GM12878 (cell line): ENCODE data around the gene FSD1L. TPM values are rescaled to one million over a fixed set of nuclear protein-coding genes. Genes with fewer than 3 reads are reported as not detected.

Source experiments
- ATAC-seq: fragments of 200-7000 bp; cut with Tn5 transposase; 3 replicates; pipeline ENCODE4 v1.9.1; 2020; ENCODE audit warnings: mild to moderate bottlenecking, moderate library complexity
- BruUV-seq: library from RNA; stranded (reverse); fragments of 400-500 nt; replicated peaks from 2 replicates; lab custom pipeline; 2021; lab: Mats Ljungman, UMichigan
- CTCF ChIA-PET: fragments of 300-600 bp; sonication (Branson Sonifier 250); formaldehyde crosslinking; extraction: SDS; loops from one replicate; lab custom pipeline; 2021; ENCODE audit warnings: inconsistent platforms; lab: Yijun Ruan, JAX
- POLR2A ChIA-PET: fragments of 350-600 bp; formaldehyde crosslinking; extraction: SDS; loops from one replicate; lab custom pipeline; 2021; ENCODE audit warnings: inconsistent platforms; lab: Charles Lee
- RAD21 ChIA-PET: fragments of 300-600 bp; sonication (Branson Sonifier 250); formaldehyde crosslinking; loops from one replicate; lab custom pipeline; 2023; ENCODE audit warnings: antibody characterized with exemption; ENCODE audit not compliant: unreplicated experiment; lab: Charles Lee
- SMC1A ChIA-PET: fragments of 300-600 bp; sonication (Branson Sonifier 250); formaldehyde crosslinking; loops from one replicate; lab custom pipeline; 2023; ENCODE audit not compliant: unreplicated experiment, uncharacterized antibody; lab: Charles Lee
- DNase-seq: peaks from one replicate; pipeline ENCODE4 v3.0.0-alpha.2; 2011; ENCODE audit warnings: low read depth, low spot score
- FAIRE-seq: peaks from 3 replicates; lab custom pipeline; 2011; peaks lifted over from hg19 to GRCh38; lab: Jason Lieb, UNC
- H2AFZ ChIP-seq: 2 replicates; pipeline ENCODE4 v1.6.0; 2011; ENCODE audit warnings: low read depth, low read length, control low read depth; ENCODE audit not compliant: control insufficient read depth
- H3K27ac ChIP-seq: 2 replicates; pipeline ENCODE4 v1.5.1; 2011; ENCODE audit warnings: control low read depth; ENCODE audit not compliant: control insufficient read depth, insufficient read depth
- H3K27me3 ChIP-seq, 2 experiments: replicated peaks in 1 of 2; 2 replicates each; pipeline versions ENCODE4 v1.6.0 to v1.6.1; 2011; ENCODE audit warnings: low read length in 1 of 2; ENCODE audit not compliant: control insufficient read depth in 2 of 2, insufficient read depth in 2 of 2
- H3K36me3 ChIP-seq, 2 experiments: 2 replicates each; pipeline ENCODE4 v1.5.1; 2011; ENCODE audit warnings: low read length in 1 of 2; ENCODE audit not compliant: control insufficient read depth in 2 of 2, insufficient read depth in 2 of 2
- H3K4me1 ChIP-seq: 2 replicates; pipeline ENCODE4 v1.6.1; 2011; ENCODE audit warnings: mild to moderate bottlenecking, low read length, moderate library complexity, mixed read lengths; ENCODE audit not compliant: control insufficient read depth, insufficient read depth
- H3K4me2 ChIP-seq: 2 replicates; pipeline ENCODE4 v1.6.0; 2011; ENCODE audit warnings: control low read depth; ENCODE audit not compliant: control insufficient read depth, insufficient read depth
- H3K4me3 ChIP-seq: fragments of 200-600 bp; sonication (generic); 2 replicates; pipeline ENCODE4 v1.5.1; 2016
- H3K79me2 ChIP-seq: 2 replicates; pipeline ENCODE4 v1.6.0; 2011; ENCODE audit warnings: low read length; ENCODE audit not compliant: control insufficient read depth, insufficient read depth
- H3K9ac ChIP-seq: 2 replicates; pipeline ENCODE4 v1.8.0; 2011; ENCODE audit warnings: low read length, control low read depth, mixed read lengths; ENCODE audit not compliant: control insufficient read depth, insufficient read depth
- H3K9me3 ChIP-seq: replicated peaks from 3 replicates; pipeline ENCODE4 v1.5.1; 2011; ENCODE audit warnings: mild to moderate bottlenecking, low read length; ENCODE audit not compliant: control insufficient read depth, insufficient read depth
- H4K20me1 ChIP-seq: 2 replicates; pipeline ENCODE4 v1.6.0; 2011; ENCODE audit not compliant: control insufficient read depth, insufficient read depth
- CEBPB ChIP-seq, 2 experiments: fragments of 150-350 bp in 1 of 2; IDR thresholded peaks; 2 replicates each; pipeline ENCODE4 v1.6.1; 2012 to 2014; ENCODE audit warnings: low read depth in 2 of 2, low read length in 2 of 2, borderline replicate concordance in 1 of 2, inconsistent platforms in 1 of 2
- CREB1 ChIP-seq: IDR thresholded peaks from 2 replicates; pipeline ENCODE4 v1.6.1; 2012; ENCODE audit warnings: low read depth, mild to moderate bottlenecking, inconsistent platforms
- EP300 ChIP-seq, 2 experiments: fragments of 150-350 bp in 1 of 2; IDR thresholded peaks; 2 replicates each; pipeline ENCODE4 v1.6.1; 2011 to 2012; ENCODE audit warnings: low read depth in 2 of 2, low read length in 2 of 2, borderline replicate concordance in 1 of 2, improper control_type of control experiment in 1 of 2, inconsistent platforms in 1 of 2; ENCODE audit not compliant: control insufficient read depth in 1 of 2
- FOXM1 ChIP-seq: IDR thresholded peaks from 2 replicates; pipeline ENCODE4 v1.6.1; 2012; ENCODE audit warnings: low read depth, mild to moderate bottlenecking, inconsistent platforms, low read length, moderate library complexity
- HCFC1 ChIP-seq: fragments of 150-350 bp; IDR thresholded peaks from 2 replicates; pipeline ENCODE4 v1.6.1; 2014; ENCODE audit warnings: low read length
- NFIC ChIP-seq: IDR thresholded peaks from 2 replicates; pipeline ENCODE4 v1.6.1; 2012; ENCODE audit warnings: low read depth, mild to moderate bottlenecking, inconsistent platforms, low read length, moderate library complexity
- POLR2AphosphoS5 ChIP-seq: IDR thresholded peaks from 2 replicates; pipeline ENCODE4 v1.6.1; 2011; ENCODE audit warnings: mild to moderate bottlenecking, low read length, inconsistent platforms
- SIX5 ChIP-seq: IDR thresholded peaks from 2 replicates; pipeline ENCODE4 v1.6.1; 2011; ENCODE audit warnings: mild to moderate bottlenecking, low read depth, low read length, moderate library complexity; ENCODE audit not compliant: severe bottlenecking
- SMAD5 ChIP-seq: IDR thresholded peaks from 2 replicates; pipeline ENCODE4 v1.6.1; 2016; ENCODE audit warnings: antibody characterized with exemption, low read depth
- SRF ChIP-seq, 2 experiments: IDR thresholded peaks; 2 replicates each; pipeline ENCODE4 v1.6.1; 2011; ENCODE audit warnings: low read depth in 2 of 2, low read length in 2 of 2, mild to moderate bottlenecking in 1 of 2, moderate library complexity in 1 of 2
- WGBS: methylation state at CpG from one replicate; pipeline ENCODE4 v1.1.6; 2016; ENCODE audit warnings: low lambda C conversion rate; ENCODE audit not compliant: insufficient replicate concordance, insufficient coverage; ENCODE audit errors: missing lambda C conversion rate; 5-methylcytosine and 5-hydroxymethylcytosine counted together
- in situ Hi-C: fragments of 300-500 bp; cut with MboI; formaldehyde crosslinking; loops from 9 replicates; pipeline ENCODE4 v1.14.3; 2018; ENCODE audit warnings: mixed read lengths
- intact Hi-C: fragments of 100-400 bp; cut with micrococcal nuclease; formaldehyde crosslinking; loops from one replicate; pipeline ENCODE4 v1.14.2; 2022; ENCODE audit not compliant: unreplicated experiment
- polyA plus RNA-seq, 11 experiments: library from polyadenylated mRNA; depleted of rRNA in 4 of 11; unstranded in 6 of 11; stranded (reverse) in 5 of 11; fragments of >200 nt; fragmentation: Nextera tagmentation in 4 of 11; fragmentation: Illumina TruSeq in 1 of 11; extraction: Ambion mirVana in 4 of 11; extraction: Trizol in 1 of 11; gene quantifications; 1 replicate in 1 of 11; 2 replicates in 10 of 11; pipeline versions ENCODE4 v1.2.1 to v1.2.3, GENCODE V29; 2011 to 2016; ENCODE audit warnings: inconsistent platforms in 2 of 11, missing spikeins in 2 of 11, low read depth in 1 of 11
- total RNA-seq, 4 experiments: library from RNA; depleted of rRNA in 3 of 4; stranded (reverse); fragments of >200 nt in 3 of 4; fragmentation: Illumina TruSeq in 1 of 4; extraction: Trizol in 1 of 4; gene quantifications; 2 replicates each; pipeline versions ENCODE4 v1.2.1 to v1.2.3, GENCODE V29; 2013 to 2021
- TF ChIP-seq, protein P1 (sequence below): fragments of 150-350 bp; IDR thresholded peaks from 2 replicates; pipeline ENCODE4 v1.6.1; 2014; ENCODE audit warnings: mild to moderate bottlenecking, low read depth, low read length
- TF ChIP-seq, protein P2 (sequence below): fragments of 450-650 bp; IDR thresholded peaks from 2 replicates; pipeline ENCODE4 v1.6.1; 2017; ENCODE audit warnings: borderline replicate concordance

The FSD1L gene
- total and polyA plus RNA-seq, 10 of the 15 experiments (the other 5 are each of a cell fraction or from before 2014, with no cell fraction given) = 11.9 to 52.4 (median 17.0) TPM

DNA sequence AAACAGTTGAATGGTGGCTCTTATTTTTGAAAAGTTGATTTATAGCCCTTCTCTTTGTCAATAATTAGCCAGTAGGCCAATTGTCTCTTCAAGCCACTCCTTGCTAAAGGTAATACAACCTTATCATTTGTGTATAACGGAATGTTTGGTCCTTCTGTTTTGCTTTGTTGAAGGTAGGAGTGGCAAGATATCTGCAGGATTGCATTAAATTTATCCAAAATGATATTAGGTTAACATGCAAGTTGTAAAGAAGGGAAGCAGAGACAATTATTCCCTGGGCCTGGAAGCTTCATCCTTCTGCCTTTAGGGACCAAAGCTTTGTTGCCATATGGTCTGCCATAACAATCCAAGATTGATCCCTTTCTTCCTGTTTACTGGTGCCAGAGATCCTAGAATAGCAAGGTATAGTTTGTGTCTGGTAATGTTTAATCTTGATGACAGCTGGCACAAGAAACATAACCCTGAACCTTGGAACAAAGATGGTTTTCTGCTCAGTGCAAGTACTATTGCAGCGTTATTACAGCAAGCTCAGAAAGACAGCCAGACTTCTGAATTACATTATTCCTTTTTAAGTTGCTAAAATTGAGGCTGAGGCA, 15.5 kb upstream of the FSD1L start:
- H3K27me3 ChIP-seq = no peaks in the 10 kb centered on the region
- ATAC-seq (no peak), FAIRE-seq (no peak)
- no peak overlapping the region for H3K4me2 ChIP-seq
- no peak overlapping the region for H3K27ac ChIP-seq
- in situ Hi-C loops = no loop called here
- CTCF ChIA-PET = no interaction called here
- 81% methylated on average over 2 of the region's 2 CpGs for WGBS
- no peaks in the 10 kb centered on the region for H3K4me1 ChIP-seq
- H3K4me3 ChIP-seq = no peak overlapping the region
- no peaks in the 10 kb centered on the region for H3K36me3 ChIP-seq
- SMC1A ChIA-PET = interaction anchor here (1.1 to 1.5 kb wide), 2 partner anchors 33 to 125 kb away, joined by 3 read pairs; no protein-coding TSS in a partner anchor
- TF ChIP-seq SIX5 (no peak), SMAD5 (no peak), HCFC1 (no peak), NFIC (no peak), FOXM1 (no peak)
- TF ChIP-seq, all 136 proteins: peak for 0
- POLR2A ChIA-PET = no interaction called here
- no TSS peak for BruUV-seq
- no peak for DNase-seq
- H3K79me2 ChIP-seq = no peaks in the 10 kb centered on the region
- no peak overlapping the region for H3K9ac ChIP-seq
- intact Hi-C loops = loop anchor here (5.0 kb wide), 1 partner anchor 175 kb away; no protein-coding TSS in a partner anchor
- RAD21 ChIA-PET = no interaction called here
- no peaks in the 10 kb centered on the region for H4K20me1 ChIP-seq
- H3K9me3 ChIP-seq = no peaks in the 10 kb centered on the region; the same call in 2 of the 3 replicates
- H2AFZ ChIP-seq = no peak overlapping the region

DNA sequence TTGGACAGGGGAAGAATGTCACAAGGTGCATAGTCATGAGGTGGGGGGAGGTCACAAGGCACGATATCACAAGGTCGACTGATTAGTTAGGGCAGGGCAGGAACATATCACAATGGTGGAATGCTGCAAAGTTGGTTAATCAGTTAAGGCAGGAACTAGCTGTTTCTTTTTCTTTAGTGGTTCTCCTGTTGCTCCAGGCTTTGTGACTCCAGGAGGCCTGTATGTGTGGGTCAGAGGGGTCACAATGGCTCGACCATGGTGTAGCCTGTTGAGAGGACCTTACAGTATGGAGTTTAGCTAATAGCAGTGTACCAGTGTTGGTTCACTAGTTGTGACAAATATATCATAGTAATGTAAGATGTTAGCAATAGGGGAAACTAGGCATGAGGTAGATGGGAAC, 12.4 kb upstream of the FSD1L start:
- FAIRE-seq (no peak), ATAC-seq (no peak), DNase-seq (no peak)
- Histone ChIP-seq H3K9me3 (no peaks in the 10 kb centered on the region; the same call in 2 of the 3 replicates), H3K36me3 (no peaks in the 10 kb centered on the region), H3K4me3 (no peak overlapping the region), H3K27ac (no peak overlapping the region), H3K4me2 (no peak overlapping the region), H3K9ac (no peak overlapping the region), H2AFZ (no peak overlapping the region), H3K79me2 (no peaks in the 10 kb centered on the region), H3K27me3 (no peaks in the 10 kb centered on the region), H4K20me1 (no peaks in the 10 kb centered on the region), H3K4me1 (no peaks in the 10 kb centered on the region)
- ChIA-PET SMC1A (no interaction called here), RAD21 (no interaction called here), CTCF (interaction anchor here (0.6 to 0.7 kb wide), 2 partner anchors 36 to 38 kb away, joined by 3 to 5 read pairs; no protein-coding TSS in a partner anchor), POLR2A (no interaction called here)
- WGBS = 36% methylated on average over 3 of the region's 3 CpGs
- no TSS peak for BruUV-seq
- in situ Hi-C loops = no loop called here
- intact Hi-C loops = no loop called here
- TF ChIP-seq EP300 (IDR thresholded peaks at IDR 0.05; ENCODE audit: borderline replicate concordance in 1 of 2, control insufficient read depth in 1 of 2, low read depth in 2 of 2, low read length in 2 of 2) (no peak), CEBPB (IDR thresholded peaks at IDR 0.05; ENCODE audit: borderline replicate concordance in 1 of 2, low read depth in 2 of 2, low read length in 2 of 2) (no peak), SRF (IDR thresholded peaks at IDR 0.05; ENCODE audit: low read depth in 2 of 2, low read length in 2 of 2) (no peak), POLR2AphosphoS5 (no peak), CREB1 (no peak)
- TF ChIP-seq, protein P1, sequence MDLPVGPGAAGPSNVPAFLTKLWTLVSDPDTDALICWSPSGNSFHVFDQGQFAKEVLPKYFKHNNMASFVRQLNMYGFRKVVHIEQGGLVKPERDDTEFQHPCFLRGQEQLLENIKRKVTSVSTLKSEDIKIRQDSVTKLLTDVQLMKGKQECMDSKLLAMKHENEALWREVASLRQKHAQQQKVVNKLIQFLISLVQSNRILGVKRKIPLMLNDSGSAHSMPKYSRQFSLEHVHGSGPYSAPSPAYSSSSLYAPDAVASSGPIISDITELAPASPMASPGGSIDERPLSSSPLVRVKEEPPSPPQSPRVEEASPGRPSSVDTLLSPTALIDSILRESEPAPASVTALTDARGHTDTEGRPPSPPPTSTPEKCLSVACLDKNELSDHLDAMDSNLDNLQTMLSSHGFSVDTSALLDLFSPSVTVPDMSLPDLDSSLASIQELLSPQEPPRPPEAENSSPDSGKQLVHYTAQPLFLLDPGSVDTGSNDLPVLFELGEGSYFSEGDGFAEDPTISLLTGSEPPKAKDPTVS = no peak
- TF ChIP-seq, protein P2, sequence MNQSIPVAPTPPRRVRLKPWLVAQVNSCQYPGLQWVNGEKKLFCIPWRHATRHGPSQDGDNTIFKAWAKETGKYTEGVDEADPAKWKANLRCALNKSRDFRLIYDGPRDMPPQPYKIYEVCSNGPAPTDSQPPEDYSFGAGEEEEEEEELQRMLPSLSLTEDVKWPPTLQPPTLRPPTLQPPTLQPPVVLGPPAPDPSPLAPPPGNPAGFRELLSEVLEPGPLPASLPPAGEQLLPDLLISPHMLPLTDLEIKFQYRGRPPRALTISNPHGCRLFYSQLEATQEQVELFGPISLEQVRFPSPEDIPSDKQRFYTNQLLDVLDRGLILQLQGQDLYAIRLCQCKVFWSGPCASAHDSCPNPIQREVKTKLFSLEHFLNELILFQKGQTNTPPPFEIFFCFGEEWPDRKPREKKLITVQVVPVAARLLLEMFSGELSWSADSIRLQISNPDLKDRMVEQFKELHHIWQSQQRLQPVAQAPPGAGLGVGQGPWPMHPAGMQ = no peak
